H1 (cell line): Measurements from ENCODE around the gene ZMIZ1. TPM values are rescaled to one million over a fixed set of nuclear protein-coding genes. Genes with fewer than 3 reads are reported as not detected.

Source experiments
- BCL11A ChIP-seq, 2 experiments: IDR thresholded peaks; one replicate each; pipeline ENCODE4 v1.6.1; 2011; ENCODE audit warnings: low read depth in 2 of 2, low read length in 2 of 2, mild to moderate bottlenecking in 2 of 2
- GABPA ChIP-seq: IDR thresholded peaks from 2 replicates; pipeline ENCODE4 v1.6.1; 2011; ENCODE audit warnings: mild to moderate bottlenecking, low read length, moderate library complexity, borderline replicate concordance; ENCODE audit not compliant: insufficient read depth
- KDM4A ChIP-seq: IDR thresholded peaks from one replicate; pipeline ENCODE4 v1.7.1; 2012; ENCODE audit warnings: low read depth, mild to moderate bottlenecking, moderate library complexity, low read length, inconsistent platforms; ENCODE audit not compliant: severe bottlenecking
- NRF1 ChIP-seq: IDR thresholded peaks from 2 replicates; pipeline ENCODE4 v1.6.1; 2011; ENCODE audit warnings: mild to moderate bottlenecking, low read depth, low read length, improper control_type of control experiment
- RAD21 ChIP-seq, 2 experiments: IDR thresholded peaks in 1 of 2; conservative IDR thresholded peaks in 1 of 2; 2 replicates each; pipeline ENCODE4 v1.6.1; 2011; ENCODE audit warnings: low read depth in 2 of 2, low read length in 2 of 2, improper control_type of control experiment in 1 of 2, inconsistent platforms in 1 of 2, mild to moderate bottlenecking in 1 of 2, moderate library complexity in 1 of 2
- RXRA ChIP-seq: IDR thresholded peaks from 2 replicates; pipeline ENCODE4 v1.6.1; 2011; ENCODE audit warnings: low read depth, mild to moderate bottlenecking, low read length, moderate library complexity; ENCODE audit not compliant: insufficient read depth
- TBP ChIP-seq: IDR thresholded peaks from 2 replicates; pipeline ENCODE4 v1.6.1; 2011; ENCODE audit warnings: low read depth, low read length, improper control_type of control experiment
- polyA plus RNA-seq, 7 experiments: library from polyadenylated mRNA; depleted of rRNA in 3 of 7; stranded (reverse) in 5 of 7; unstranded in 2 of 7; fragments of >200 nt in 5 of 7; fragments of 200-250 nt in 2 of 7; gene quantifications; 1 replicate in 5 of 7; 2 replicates in 1 of 7; 4 replicates in 1 of 7; pipeline versions ENCODE4 v1.2.1 to v1.2.3, GENCODE V29; 2011 to 2013; ENCODE audit warnings: missing spikeins in 2 of 7, mixed read lengths in 2 of 7
- total RNA-seq: library from RNA; stranded (reverse); fragmentation: NEBNext Ultra II Directional; extraction: Animal tissue kit (Norgen Biotek cat#: 25700); gene quantifications from 2 replicates; pipeline ENCODE4 v1.2.1, GENCODE V29; 2021

ZMIZ1 gene
- total and polyA plus RNA-seq, 2 of the 8 experiments (the other 6 are each of a cell fraction or from before 2014, with no cell fraction given) = 8.1 to 28.0 TPM

GRCh38 chr10:79286318-79286951 is 217.7 kb downstream of the ZMIZ1 start (continued):
- TF ChIP-seq GABPA = no peak
- no peak for TF ChIP-seq RXRA
- TF ChIP-seq NRF1 = no peak
- no peak for TF ChIP-seq KDM4A
- no peak for TF ChIP-seq TBP
- no peak for TF ChIP-seq BCL11A (IDR thresholded peaks at IDR 0.05; ENCODE audit: low read depth in 2 of 2, low read length in 2 of 2)
- TF ChIP-seq RAD21 (IDR thresholded peaks at IDR 0.05 in 1 of 2, conservative IDR thresholded peaks at IDR 0.05 in 1 of 2; ENCODE audit: low read depth in 2 of 2, low read length in 2 of 2) = no peak
